ENCODE measurements around the gene CDK14. TPM values are rescaled to one million over a fixed set of nuclear protein-coding genes. Genes with fewer than 3 reads are reported as not detected.

CDK14 gene
- total RNA-seq, 1 experiment from 2014 or later, result 4.6 TPM

GRCh38 chr7:91185771-91186170, 589.6 kb downstream of the CDK14 start:
- in situ Hi-C loops (cut with HindIII; ENCODE audit: low pct_unique_long_range_greater_than_20kb, low sequenced_read_pairs), result no loop called here
- no peak for DNase-seq (ENCODE audit: low read depth)

DNA sequence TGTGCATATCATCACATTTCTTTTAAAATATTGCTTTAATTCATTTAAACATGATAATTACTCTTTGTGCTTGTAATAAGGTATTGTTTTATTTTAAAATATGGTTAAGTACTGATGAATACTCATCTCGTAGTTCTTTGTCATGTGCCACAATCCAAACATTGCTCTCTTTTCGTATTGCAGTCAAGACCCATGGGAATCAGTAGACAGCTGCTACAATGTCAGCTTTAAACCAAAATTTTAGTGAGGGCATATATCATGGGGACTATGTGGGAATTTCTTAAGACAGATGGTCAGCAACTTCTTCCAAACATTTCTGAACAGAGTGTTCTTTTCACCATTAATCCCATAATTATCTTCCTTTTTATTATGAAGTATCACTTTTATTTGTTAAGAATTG, 590.9 kb downstream of the CDK14 start:
- DNase-seq (ENCODE audit: low read depth), result no peak
- in situ Hi-C loops (cut with HindIII; ENCODE audit: low pct_unique_long_range_greater_than_20kb, low sequenced_read_pairs), result no loop called here

DNA sequence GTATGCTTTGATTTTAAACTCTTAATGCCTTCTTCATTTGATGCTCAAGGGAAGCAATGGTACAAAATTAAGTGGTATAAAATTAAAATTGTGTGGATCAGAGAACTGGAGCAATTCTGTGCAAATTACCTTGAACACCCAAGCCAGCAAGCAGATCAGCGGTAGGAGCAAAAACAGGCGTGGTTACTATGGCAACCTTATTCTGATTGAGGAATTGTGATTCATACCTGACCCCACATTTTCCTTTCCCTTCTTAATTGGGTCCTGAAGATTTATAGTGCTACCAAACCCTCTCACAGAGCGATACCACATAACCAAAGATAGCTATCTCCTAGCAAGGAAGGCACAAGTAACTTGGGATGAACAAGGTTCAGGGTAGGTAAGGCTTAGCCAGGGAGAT, 595.6 kb downstream of the CDK14 start:
- DNase-seq (ENCODE audit: low read depth), result no peak

GRCh38 chr7:91193141-91193540, 597.0 kb downstream of the CDK14 start:
- in situ Hi-C loops (cut with HindIII; ENCODE audit: low pct_unique_long_range_greater_than_20kb, low sequenced_read_pairs), result no loop called here

More for the DNA sequence above, 595.6 kb downstream of the CDK14 start:
- in situ Hi-C loops (cut with HindIII; ENCODE audit: low pct_unique_long_range_greater_than_20kb, low sequenced_read_pairs), result no loop called here

DNA sequence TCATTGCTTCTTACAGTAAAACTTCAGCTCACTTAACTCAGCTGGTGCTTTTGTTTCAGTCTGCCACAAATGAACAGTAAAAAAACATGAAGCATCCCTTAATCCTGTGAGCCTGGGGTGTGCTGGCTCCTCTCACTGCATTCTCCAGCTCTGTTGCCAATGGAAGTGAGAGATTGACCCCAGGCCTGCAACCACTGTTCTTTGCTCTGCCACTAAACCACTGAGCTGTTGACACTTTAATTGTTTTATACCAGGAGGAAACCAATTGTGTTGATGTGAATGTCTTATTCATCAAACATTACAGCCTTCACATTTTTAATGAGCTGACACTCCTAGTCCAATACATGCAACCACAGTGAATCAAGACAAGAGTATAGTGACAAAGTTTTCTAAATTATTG, 598.7 kb downstream of the CDK14 start:
- DNase-seq (ENCODE audit: low read depth), result no peak
- in situ Hi-C loops (cut with HindIII; ENCODE audit: low pct_unique_long_range_greater_than_20kb, low sequenced_read_pairs), result no loop called here

More at GRCh38 chr7:91193141-91193540, 597.0 kb downstream of the CDK14 start:
- DNase-seq (ENCODE audit: low read depth), result no peak

- DNase-seq (ENCODE audit: low read depth), result no peak
- in situ Hi-C loops (cut with HindIII; ENCODE audit: low pct_unique_long_range_greater_than_20kb, low sequenced_read_pairs), result no loop called here
These were observed 599.9 kb downstream of the CDK14 start for GRCh38 chr7:91196058-91196457.

GRCh38 chr7:91198371-91198770, 602.2 kb downstream of the CDK14 start:
- in situ Hi-C loops (cut with HindIII; ENCODE audit: low pct_unique_long_range_greater_than_20kb, low sequenced_read_pairs), result no loop called here
- DNase-seq (ENCODE audit: low read depth), result no peak

DNA sequence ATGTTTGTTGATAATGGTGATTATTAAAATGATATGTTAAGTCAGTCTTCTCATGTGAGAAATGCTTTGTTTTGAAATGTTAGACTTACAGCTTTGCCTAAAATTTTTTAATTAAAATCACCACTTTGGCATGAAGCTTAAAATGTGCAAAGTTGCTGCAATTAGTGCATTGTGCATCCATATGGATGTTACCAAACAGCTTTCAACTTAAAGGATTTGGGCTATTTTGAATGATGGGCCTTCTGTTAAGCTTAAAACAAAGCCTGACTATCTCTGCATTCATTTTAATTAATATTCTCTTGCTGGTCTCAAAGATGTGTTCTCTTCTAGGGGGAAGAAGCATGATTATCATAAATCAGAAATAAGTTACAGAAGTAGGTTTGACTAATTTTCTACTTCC, 603.5 kb downstream of the CDK14 start:
- DNase-seq (ENCODE audit: low read depth), result no peak

GRCh38 chr7:91201442-91202113, 605.5 kb downstream of the CDK14 start:
- in situ Hi-C loops (cut with HindIII; ENCODE audit: low pct_unique_long_range_greater_than_20kb, low sequenced_read_pairs), result no loop called here
- DNase-seq (ENCODE audit: low read depth), result no peak

More for the DNA sequence above, 603.5 kb downstream of the CDK14 start:
- in situ Hi-C loops (cut with HindIII; ENCODE audit: low pct_unique_long_range_greater_than_20kb, low sequenced_read_pairs), result no loop called here

- in situ Hi-C loops (cut with HindIII; ENCODE audit: low pct_unique_long_range_greater_than_20kb, low sequenced_read_pairs), result no loop called here
- no peak for DNase-seq (ENCODE audit: low read depth)
These were observed 610.3 kb downstream of the CDK14 start for GRCh38 chr7:91206361-91206960.

GRCh38 chr7:91212582-91212981, 616.5 kb downstream of the CDK14 start:
- no peak for DNase-seq (ENCODE audit: low read depth)
- in situ Hi-C loops (cut with HindIII; ENCODE audit: low pct_unique_long_range_greater_than_20kb, low sequenced_read_pairs), result no loop called here

DNA sequence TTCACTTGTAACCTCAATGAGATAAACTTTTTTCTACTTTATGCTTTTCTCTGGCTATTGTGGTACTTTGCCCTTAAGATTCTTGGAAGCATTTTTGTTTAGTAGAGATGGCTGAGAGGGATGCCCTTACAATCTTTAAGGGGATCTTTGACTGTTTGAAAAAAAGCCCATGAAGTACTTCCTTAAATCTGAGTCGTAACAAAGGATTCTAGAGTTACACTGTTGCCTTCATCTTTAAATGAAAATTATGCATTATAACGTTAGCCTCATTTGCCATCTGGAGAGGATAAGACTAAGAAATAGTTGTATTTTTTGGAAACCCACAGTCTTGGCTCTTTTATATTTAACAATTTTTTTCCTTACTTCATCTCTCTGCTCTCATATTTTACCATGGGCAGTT, 630.3 kb downstream of the CDK14 start:
- DNase-seq (ENCODE audit: low read depth), result no peak
- in situ Hi-C loops (cut with HindIII; ENCODE audit: low pct_unique_long_range_greater_than_20kb, low sequenced_read_pairs), result no loop called here

GRCh38 chr7:91228327-91228726, 632.2 kb downstream of the CDK14 start:
- no peak for DNase-seq (ENCODE audit: low read depth)
- in situ Hi-C loops (cut with HindIII; ENCODE audit: low pct_unique_long_range_greater_than_20kb, low sequenced_read_pairs), result no loop called here

DNA sequence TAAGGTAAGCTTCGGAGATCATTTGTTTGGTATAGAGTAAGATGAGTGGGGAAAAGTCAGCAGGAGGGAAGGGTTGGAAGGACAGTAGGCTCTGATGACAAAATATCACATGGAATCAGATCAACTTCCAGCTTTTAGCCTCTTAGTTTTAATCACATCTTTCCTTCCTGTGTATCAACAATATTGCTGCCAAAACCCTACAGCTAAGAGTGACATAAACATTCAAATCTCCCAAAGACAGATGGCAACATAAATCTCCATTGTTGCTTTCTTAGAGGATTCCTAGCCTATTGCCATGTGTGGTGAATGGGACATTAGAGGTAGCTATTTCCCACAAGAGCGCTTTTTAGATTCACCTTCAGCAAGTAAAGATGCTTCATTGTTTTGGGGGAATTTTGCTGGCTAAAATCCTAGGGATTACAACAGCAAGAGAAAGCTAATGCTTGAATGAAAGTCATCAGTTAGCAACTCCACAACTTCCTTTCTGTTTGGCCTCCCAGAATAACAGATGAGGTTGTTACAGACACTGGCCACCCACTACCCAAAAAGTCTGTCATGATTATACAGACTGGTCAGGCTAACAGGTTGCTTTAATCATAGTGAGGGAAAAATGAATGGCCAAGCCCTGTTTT, 632.9 kb downstream of the CDK14 start:
- in situ Hi-C loops (cut with HindIII; ENCODE audit: low pct_unique_long_range_greater_than_20kb, low sequenced_read_pairs), result no loop called here

DNA sequence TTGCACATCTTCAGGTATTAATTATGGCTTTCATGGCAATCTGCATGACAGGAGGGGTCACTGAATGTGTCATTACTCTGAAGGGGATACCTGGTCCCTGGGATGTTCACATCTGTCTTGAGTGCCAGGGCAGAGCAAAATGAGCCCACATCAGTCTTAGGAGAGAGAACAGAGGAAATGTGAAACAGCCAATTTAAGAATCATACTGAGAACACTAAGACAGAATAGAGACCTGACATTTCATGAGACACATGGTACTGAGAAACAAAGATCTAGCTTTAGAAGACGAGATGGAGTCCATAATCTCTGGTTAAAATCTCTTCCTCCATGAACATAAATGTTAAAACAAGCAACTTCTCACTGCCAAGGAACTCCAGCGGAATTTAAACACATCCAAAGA, 634.0 kb downstream of the CDK14 start:
- DNase-seq (ENCODE audit: low read depth), result no peak
- in situ Hi-C loops (cut with HindIII; ENCODE audit: low pct_unique_long_range_greater_than_20kb, low sequenced_read_pairs), result no loop called here

More for the DNA sequence above, 632.9 kb downstream of the CDK14 start:
- no peak for DNase-seq (ENCODE audit: low read depth)

DNA sequence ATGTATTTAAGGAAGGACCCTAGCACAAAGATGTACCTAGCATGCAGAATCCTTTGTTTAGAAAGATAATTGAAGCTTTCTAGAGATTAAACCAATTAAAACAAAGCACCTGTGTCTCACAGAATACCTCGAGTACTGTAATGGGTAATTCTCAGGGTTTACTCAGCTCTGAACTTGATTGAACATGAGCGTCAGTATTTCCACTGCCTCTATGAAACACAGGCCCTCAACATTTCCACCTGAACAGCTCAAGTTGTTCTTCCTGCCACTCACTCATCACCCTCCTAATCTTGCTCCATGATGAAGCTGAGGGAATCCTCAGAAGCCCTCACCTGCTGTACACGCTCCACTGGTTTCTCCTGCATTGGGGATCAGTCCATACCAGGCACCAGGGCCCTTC, 634.4 kb downstream of the CDK14 start:
- DNase-seq (ENCODE audit: low read depth), result no peak
- in situ Hi-C loops (cut with HindIII; ENCODE audit: low pct_unique_long_range_greater_than_20kb, low sequenced_read_pairs), result no loop called here

- in situ Hi-C loops (cut with HindIII; ENCODE audit: low pct_unique_long_range_greater_than_20kb, low sequenced_read_pairs), result no loop called here
- no peak for DNase-seq (ENCODE audit: low read depth)
These were observed 637.1 kb downstream of the CDK14 start for GRCh38 chr7:91233212-91233611.

DNA sequence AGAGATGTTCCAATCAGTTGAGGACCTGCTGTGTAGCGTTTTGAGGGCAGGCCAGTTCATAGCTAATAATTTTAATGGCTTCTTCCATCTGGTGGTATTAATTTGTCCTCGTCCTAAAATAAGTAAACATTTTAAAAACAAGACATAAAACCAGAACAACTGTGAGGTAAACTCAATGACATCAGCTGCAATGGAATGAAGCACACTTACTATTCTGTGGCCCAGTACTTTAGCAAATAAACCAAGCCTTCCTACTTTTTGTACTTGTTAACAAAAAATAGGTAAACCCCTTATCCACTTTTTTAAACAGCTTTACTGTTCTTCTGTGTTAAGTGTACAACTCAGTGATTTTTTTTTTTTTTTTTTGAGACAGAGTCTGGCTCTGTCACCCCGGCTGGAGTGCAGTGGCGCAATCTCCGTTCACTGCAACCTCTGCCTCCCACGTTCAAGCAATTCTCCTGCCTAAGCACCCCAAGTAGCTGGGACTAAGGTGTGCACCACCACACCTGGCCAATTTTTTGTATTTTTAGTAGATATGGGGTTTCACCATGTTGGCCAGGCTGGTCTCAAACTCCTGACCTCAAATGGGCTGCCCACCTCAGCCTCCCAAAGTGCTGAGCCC, 639.2 kb downstream of the CDK14 start:
- DNase-seq (ENCODE audit: low read depth), result no peak
- in situ Hi-C loops (cut with HindIII; ENCODE audit: low pct_unique_long_range_greater_than_20kb, low sequenced_read_pairs), result no loop called here

GRCh38 chr7:91239171-91239604, 643.1 kb downstream of the CDK14 start:
- in situ Hi-C loops (cut with HindIII; ENCODE audit: low pct_unique_long_range_greater_than_20kb, low sequenced_read_pairs), result no loop called here

More at GRCh38 chr7:91239171-91239604, 643.1 kb downstream of the CDK14 start:
- no peak for DNase-seq (ENCODE audit: low read depth)
